GM12878 (cell line): ENCODE measurements around the gene VGLL4. TPM values are rescaled to one million over a fixed set of nuclear protein-coding genes. Genes with fewer than 3 reads are reported as not detected.
A peak's percentile ranks its signal among the peaks of the same experiment; 100 is the strongest.

ENCODE experiments used
- ATAC-seq: fragments of 200-7000 bp; cut with Tn5 transposase; 3 replicates; pipeline ENCODE4 v1.9.1; 2020; ENCODE audit warnings: mild to moderate bottlenecking, moderate library complexity
- BruUV-seq: library from RNA; stranded (reverse); fragments of 400-500 nt; replicated peaks from 2 replicates; lab custom pipeline; 2021; lab: Mats Ljungman, UMichigan
- CTCF ChIA-PET: fragments of 300-600 bp; sonication (Branson Sonifier 250); formaldehyde crosslinking; extraction: SDS; loops from one replicate; lab custom pipeline; 2021; ENCODE audit warnings: inconsistent platforms; lab: Yijun Ruan, JAX
- POLR2A ChIA-PET: fragments of 350-600 bp; formaldehyde crosslinking; extraction: SDS; loops from one replicate; lab custom pipeline; 2021; ENCODE audit warnings: inconsistent platforms; lab: Charles Lee
- RAD21 ChIA-PET: fragments of 300-600 bp; sonication (Branson Sonifier 250); formaldehyde crosslinking; loops from one replicate; lab custom pipeline; 2023; ENCODE audit warnings: antibody characterized with exemption; ENCODE audit not compliant: unreplicated experiment; lab: Charles Lee
- SMC1A ChIA-PET: fragments of 300-600 bp; sonication (Branson Sonifier 250); formaldehyde crosslinking; loops from one replicate; lab custom pipeline; 2023; ENCODE audit not compliant: unreplicated experiment, uncharacterized antibody; lab: Charles Lee
- DNase-seq: peaks from one replicate; pipeline ENCODE4 v3.0.0-alpha.2; 2011; ENCODE audit warnings: low read depth, low spot score
- FAIRE-seq: peaks from 3 replicates; lab custom pipeline; 2011; peaks lifted over from hg19 to GRCh38; lab: Jason Lieb, UNC
- H2AFZ ChIP-seq: 2 replicates; pipeline ENCODE4 v1.6.0; 2011; ENCODE audit warnings: low read depth, low read length, control low read depth; ENCODE audit not compliant: control insufficient read depth
- H3K27ac ChIP-seq: 2 replicates; pipeline ENCODE4 v1.5.1; 2011; ENCODE audit warnings: control low read depth; ENCODE audit not compliant: control insufficient read depth, insufficient read depth
- H3K27me3 ChIP-seq, 2 experiments: replicated peaks in 1 of 2; 2 replicates each; pipeline versions ENCODE4 v1.6.0 to v1.6.1; 2011; ENCODE audit warnings: low read length in 1 of 2; ENCODE audit not compliant: control insufficient read depth in 2 of 2, insufficient read depth in 2 of 2
- H3K36me3 ChIP-seq, 2 experiments: 2 replicates each; pipeline ENCODE4 v1.5.1; 2011; ENCODE audit warnings: low read length in 1 of 2; ENCODE audit not compliant: control insufficient read depth in 2 of 2, insufficient read depth in 2 of 2
- H3K4me1 ChIP-seq: 2 replicates; pipeline ENCODE4 v1.6.1; 2011; ENCODE audit warnings: mild to moderate bottlenecking, low read length, moderate library complexity, mixed read lengths; ENCODE audit not compliant: control insufficient read depth, insufficient read depth
- H3K4me2 ChIP-seq: 2 replicates; pipeline ENCODE4 v1.6.0; 2011; ENCODE audit warnings: control low read depth; ENCODE audit not compliant: control insufficient read depth, insufficient read depth
- H3K4me3 ChIP-seq: fragments of 200-600 bp; sonication (generic); 2 replicates; pipeline ENCODE4 v1.5.1; 2016
- H3K79me2 ChIP-seq: 2 replicates; pipeline ENCODE4 v1.6.0; 2011; ENCODE audit warnings: low read length; ENCODE audit not compliant: control insufficient read depth, insufficient read depth
- H3K9ac ChIP-seq: 2 replicates; pipeline ENCODE4 v1.8.0; 2011; ENCODE audit warnings: low read length, control low read depth, mixed read lengths; ENCODE audit not compliant: control insufficient read depth, insufficient read depth
- H3K9me3 ChIP-seq: replicated peaks from 3 replicates; pipeline ENCODE4 v1.5.1; 2011; ENCODE audit warnings: mild to moderate bottlenecking, low read length; ENCODE audit not compliant: control insufficient read depth, insufficient read depth
- H4K20me1 ChIP-seq: 2 replicates; pipeline ENCODE4 v1.6.0; 2011; ENCODE audit not compliant: control insufficient read depth, insufficient read depth
- BHLHE40 ChIP-seq, 2 experiments: fragments of 450-650 bp in 1 of 2; IDR thresholded peaks; 2 replicates each; pipeline ENCODE4 v1.6.1; 2011 to 2017; ENCODE audit warnings: low read depth in 2 of 2, borderline replicate concordance in 1 of 2, improper control_type of control experiment in 1 of 2, low read length in 1 of 2, mild to moderate bottlenecking in 1 of 2
- CBX5 ChIP-seq: sonication (generic); IDR thresholded peaks from 2 replicates; pipeline ENCODE4 v1.6.1; 2016; ENCODE audit warnings: low read depth, moderate library complexity, mild to moderate bottlenecking, inconsistent platforms
- IKZF2 ChIP-seq, 2 experiments: fragments of 450-650 bp; IDR thresholded peaks; 2 replicates each; pipeline ENCODE4 v1.6.1; 2017; ENCODE audit warnings: mild to moderate bottlenecking in 2 of 2, moderate library complexity in 2 of 2
- NBN ChIP-seq: fragments of 450-650 bp; IDR thresholded peaks from 2 replicates; pipeline ENCODE4 v1.6.1; 2016
- NFXL1 ChIP-seq: fragments of 450-650 bp; IDR thresholded peaks from 2 replicates; pipeline ENCODE4 v1.6.1; 2017; ENCODE audit warnings: antibody characterized with exemption, mild to moderate bottlenecking, borderline replicate concordance
- NR2C1 ChIP-seq: fragments of 450-650 bp; IDR thresholded peaks from 2 replicates; pipeline ENCODE4 v1.6.1; 2017; ENCODE audit warnings: antibody characterized with exemption, mild to moderate bottlenecking, moderate library complexity
- WRNIP1 ChIP-seq: IDR thresholded peaks from 2 replicates; pipeline ENCODE4 v1.6.1; 2011; ENCODE audit warnings: low read depth, low read length, improper control_type of control experiment, borderline replicate concordance
- YBX1 ChIP-seq: fragments of 450-650 bp; IDR thresholded peaks from 2 replicates; pipeline ENCODE4 v1.6.1; 2016; ENCODE audit warnings: antibody characterized with exemption
- ZNF622 ChIP-seq: fragments of 450-650 bp; IDR thresholded peaks from 2 replicates; pipeline ENCODE4 v1.6.1; 2017; ENCODE audit warnings: mild to moderate bottlenecking, inconsistent platforms
- WGBS: methylation state at CpG from one replicate; pipeline ENCODE4 v1.1.6; 2016; ENCODE audit warnings: low lambda C conversion rate; ENCODE audit not compliant: insufficient replicate concordance, insufficient coverage; ENCODE audit errors: missing lambda C conversion rate; 5-methylcytosine and 5-hydroxymethylcytosine counted together
- in situ Hi-C: fragments of 300-500 bp; cut with MboI; formaldehyde crosslinking; loops from 9 replicates; pipeline ENCODE4 v1.14.3; 2018; ENCODE audit warnings: mixed read lengths
- intact Hi-C: fragments of 100-400 bp; cut with micrococcal nuclease; formaldehyde crosslinking; loops from one replicate; pipeline ENCODE4 v1.14.2; 2022; ENCODE audit not compliant: unreplicated experiment
- polyA plus RNA-seq, 11 experiments: library from polyadenylated mRNA; depleted of rRNA in 4 of 11; unstranded in 6 of 11; stranded (reverse) in 5 of 11; fragments of >200 nt; fragmentation: Nextera tagmentation in 4 of 11; fragmentation: Illumina TruSeq in 1 of 11; extraction: Ambion mirVana in 4 of 11; extraction: Trizol in 1 of 11; gene quantifications; 1 replicate in 1 of 11; 2 replicates in 10 of 11; pipeline versions ENCODE4 v1.2.1 to v1.2.3, GENCODE V29; 2011 to 2016; ENCODE audit warnings: inconsistent platforms in 2 of 11, missing spikeins in 2 of 11, low read depth in 1 of 11
- total RNA-seq, 4 experiments: library from RNA; depleted of rRNA in 3 of 4; stranded (reverse); fragments of >200 nt in 3 of 4; fragmentation: Illumina TruSeq in 1 of 4; extraction: Trizol in 1 of 4; gene quantifications; 2 replicates each; pipeline versions ENCODE4 v1.2.1 to v1.2.3, GENCODE V29; 2013 to 2021
- TF ChIP-seq, protein P1 (sequence below): IDR thresholded peaks from 2 replicates; pipeline ENCODE4 v1.6.1; 2011; ENCODE audit warnings: borderline replicate concordance, low read depth, mild to moderate bottlenecking, moderate library complexity, low read length; ENCODE audit not compliant: insufficient read depth, poor library complexity, severe bottlenecking
- TF ChIP-seq, protein P2 (sequence below): fragments of 450-650 bp; IDR thresholded peaks from 2 replicates; pipeline ENCODE4 v1.6.1; 2017; ENCODE audit warnings: low read depth, mild to moderate bottlenecking, moderate library complexity

The VGLL4 gene
- total and polyA plus RNA-seq, 10 of the 15 experiments (the other 5 are each of a cell fraction or from before 2014, with no cell fraction given) = 0.44 to 38.1 (median 16.1) TPM

DNA sequence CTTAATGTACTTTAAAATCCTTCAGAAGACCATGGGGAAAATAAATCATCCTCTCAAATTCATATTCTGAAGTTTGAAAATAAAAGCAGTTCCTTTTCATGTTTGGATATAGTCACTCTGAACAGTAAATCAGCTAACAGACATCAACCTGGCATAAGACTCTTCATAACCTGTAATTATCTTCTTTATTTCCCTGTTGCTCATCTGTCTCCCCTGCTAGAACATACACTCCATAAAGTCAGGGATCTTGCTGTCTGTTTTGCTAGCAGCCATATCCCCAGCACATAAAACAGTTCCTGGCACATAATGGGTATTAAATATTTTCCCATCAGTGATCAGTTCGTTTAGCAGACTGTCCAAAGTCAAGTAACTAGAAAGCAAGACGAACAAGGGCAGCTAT is 11.2 kb downstream of the VGLL4 start:
- CTCF ChIA-PET = interaction anchor here (0.7 to 1.9 kb wide), 4 partner anchors 8 to 253 kb away, joined by 3 to 6 read pairs (median 4); partner anchors contain the start of gene VGLL4
- no peak for TF ChIP-seq NR2C1
- TF ChIP-seq NBN = no peak
- TF ChIP-seq NFXL1 = no peak
- TF ChIP-seq IKZF2 (IDR thresholded peaks at IDR 0.05) = no peak
- no peak for TF ChIP-seq CBX5
- TF ChIP-seq, protein P1, sequence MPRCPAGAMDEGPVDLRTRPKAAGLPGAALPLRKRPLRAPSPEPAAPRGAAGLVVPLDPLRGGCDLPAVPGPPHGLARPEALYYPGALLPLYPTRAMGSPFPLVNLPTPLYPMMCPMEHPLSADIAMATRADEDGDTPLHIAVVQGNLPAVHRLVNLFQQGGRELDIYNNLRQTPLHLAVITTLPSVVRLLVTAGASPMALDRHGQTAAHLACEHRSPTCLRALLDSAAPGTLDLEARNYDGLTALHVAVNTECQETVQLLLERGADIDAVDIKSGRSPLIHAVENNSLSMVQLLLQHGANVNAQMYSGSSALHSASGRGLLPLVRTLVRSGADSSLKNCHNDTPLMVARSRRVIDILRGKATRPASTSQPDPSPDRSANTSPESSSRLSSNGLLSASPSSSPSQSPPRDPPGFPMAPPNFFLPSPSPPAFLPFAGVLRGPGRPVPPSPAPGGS = no peak
- TF ChIP-seq ZNF622 = no peak
- TF ChIP-seq WRNIP1 = no peak
- TF ChIP-seq YBX1 = no peak
- TF ChIP-seq, protein P2, sequence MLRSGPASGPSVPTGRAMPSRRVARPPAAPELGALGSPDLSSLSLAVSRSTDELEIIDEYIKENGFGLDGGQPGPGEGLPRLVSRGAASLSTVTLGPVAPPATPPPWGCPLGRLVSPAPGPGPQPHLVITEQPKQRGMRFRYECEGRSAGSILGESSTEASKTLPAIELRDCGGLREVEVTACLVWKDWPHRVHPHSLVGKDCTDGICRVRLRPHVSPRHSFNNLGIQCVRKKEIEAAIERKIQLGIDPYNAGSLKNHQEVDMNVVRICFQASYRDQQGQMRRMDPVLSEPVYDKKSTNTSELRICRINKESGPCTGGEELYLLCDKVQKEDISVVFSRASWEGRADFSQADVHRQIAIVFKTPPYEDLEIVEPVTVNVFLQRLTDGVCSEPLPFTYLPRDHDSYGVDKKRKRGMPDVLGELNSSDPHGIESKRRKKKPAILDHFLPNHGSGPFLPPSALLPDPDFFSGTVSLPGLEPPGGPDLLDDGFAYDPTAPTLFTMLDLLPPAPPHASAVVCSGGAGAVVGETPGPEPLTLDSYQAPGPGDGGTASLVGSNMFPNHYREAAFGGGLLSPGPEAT = no peak
- no peak for TF ChIP-seq BHLHE40 (IDR thresholded peaks at IDR 0.05; ENCODE audit: borderline replicate concordance in 1 of 2, low read depth in 2 of 2, low read length in 1 of 2)
- Histone ChIP-seq H3K4me2 (no peak overlapping the region), H3K27me3 (no peaks in the 10 kb centered on the region), H3K27ac (no peak overlapping the region), H4K20me1 (peaks cover 12% of the 10 kb centered on the region; the same call in 1 of the 2 replicates), H3K4me1 (no peaks in the 10 kb centered on the region), H3K36me3 (peaks cover 0 to 4% of the 10 kb centered on the region in 2 experiments; a peak in 1 of 4 replicates), H3K9ac (no peak overlapping the region), H3K4me3 (no peak overlapping the region), H2AFZ (no peak overlapping the region), H3K79me2 (peaks cover 90% of the 10 kb centered on the region), H3K9me3 (no peaks in the 10 kb centered on the region; the same call in 2 of the 3 replicates)
- no peak for DNase-seq
- intact Hi-C loops = no loop called here
- POLR2A ChIA-PET = no interaction called here
- FAIRE-seq = no peak
- RAD21 ChIA-PET = interaction anchor here (0.9 to 1.2 kb wide), 3 partner anchors 8 to 344 kb away, joined by 3 to 4 read pairs (median 3); partner anchors contain the start of gene VGLL4
- ATAC-seq = 0 out of 3 replicates have a peak, but pooled peaks have one; percentile 19
- WGBS = 78% methylated on average over 2 of the region's 2 CpGs
- BruUV-seq = no TSS peak
- in situ Hi-C loops = no loop called here
- SMC1A ChIA-PET = interaction anchor here (1.6 to 2.5 kb wide), 4 partner anchors 9 to 15 kb away, joined by 4 to 9 read pairs (median 6); partner anchors contain the start of gene VGLL4
